GM21786 (cell line): ENCODE data around the gene POLR2C.

Experiments used
- ATAC-seq: cut with Tn5 transposase; IDR thresholded peaks from one replicate; pipeline ENCODE4 v1.9.1; 2021; ENCODE audit not compliant: unreplicated experiment

The POLR2C gene

DNA sequence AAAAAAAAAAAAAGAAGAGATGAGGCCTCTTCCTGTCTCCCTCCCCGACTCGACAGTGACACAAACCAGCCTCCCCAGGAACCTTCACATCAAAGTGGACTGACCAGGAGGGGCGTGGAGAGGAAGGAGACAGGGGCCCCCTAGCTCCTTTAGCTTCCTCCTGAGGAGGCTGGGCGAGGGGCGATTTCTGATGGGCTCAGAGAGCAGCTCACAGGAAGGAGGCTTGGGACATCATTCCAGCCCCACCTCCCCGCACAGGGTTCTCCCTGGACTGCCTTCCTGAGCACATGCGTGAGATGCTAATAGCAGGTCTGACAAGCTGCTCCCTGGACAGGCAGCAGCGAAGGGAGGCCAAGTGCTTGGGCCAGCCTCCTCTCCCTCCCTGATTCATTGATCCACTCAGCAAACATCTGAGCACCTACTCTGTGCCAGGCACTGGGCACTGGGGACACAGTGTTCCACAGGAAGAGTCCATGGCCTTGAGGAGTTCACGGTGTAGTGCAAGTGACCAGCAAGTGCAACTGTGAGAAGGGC, 38.2 kb downstream of the POLR2C start:
- no peak for ATAC-seq

DNA sequence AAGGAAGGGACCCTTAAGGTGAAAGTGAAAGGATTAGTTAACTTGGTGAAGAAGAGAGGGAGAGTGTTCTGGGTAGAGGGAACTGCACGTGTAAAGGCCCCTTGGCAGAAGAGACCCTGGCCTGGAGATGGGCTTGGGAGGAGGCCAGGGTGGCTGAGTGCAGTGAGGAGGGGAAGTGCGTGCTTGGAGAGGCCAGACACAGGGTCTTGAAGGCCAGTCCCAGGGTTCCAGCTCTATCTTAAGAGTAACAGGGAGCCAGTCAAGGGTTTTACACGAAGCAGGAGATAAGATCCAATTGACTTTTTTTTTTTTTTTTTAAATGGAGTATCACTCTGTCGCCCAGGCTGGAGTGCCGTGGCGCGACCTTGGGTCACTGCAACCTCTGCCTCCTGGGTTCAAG, 39.0 kb downstream of the POLR2C start:
- ATAC-seq = no peak

DNA sequence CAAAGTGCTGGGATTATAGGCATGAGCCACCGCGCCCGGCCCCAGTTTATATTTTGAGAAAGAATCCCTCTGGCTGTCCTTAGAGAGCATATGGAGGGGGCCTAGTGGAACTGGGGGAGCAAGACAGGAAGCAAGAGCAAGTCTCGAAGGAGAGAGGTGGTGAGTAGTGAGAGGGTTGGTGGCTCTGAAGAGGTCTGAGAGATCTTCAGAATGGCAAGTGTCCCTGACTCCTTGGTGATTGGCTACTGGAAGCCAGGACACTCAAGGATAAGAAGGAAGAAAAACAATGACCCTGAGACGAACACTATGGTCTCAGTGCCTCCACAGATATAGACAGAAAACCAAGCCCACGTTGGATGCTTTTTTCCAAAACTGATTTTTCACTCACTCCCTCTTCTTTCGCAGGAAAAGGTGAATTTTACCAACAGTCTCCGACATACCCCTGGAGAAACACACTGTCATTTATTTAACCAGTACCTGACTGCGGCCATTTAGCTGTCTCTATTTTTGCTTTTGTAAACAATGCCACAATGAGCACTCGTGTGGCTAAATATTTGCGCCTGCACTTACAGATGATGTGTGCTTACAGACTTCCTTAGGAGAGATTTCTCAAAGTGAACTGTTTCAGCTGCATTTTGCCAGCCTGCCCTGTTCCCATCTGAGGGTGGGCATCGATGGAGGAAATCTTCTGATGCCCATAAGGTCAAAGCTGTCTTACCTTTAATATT, 39.7 kb downstream of the POLR2C start:
- no peak for ATAC-seq

DNA sequence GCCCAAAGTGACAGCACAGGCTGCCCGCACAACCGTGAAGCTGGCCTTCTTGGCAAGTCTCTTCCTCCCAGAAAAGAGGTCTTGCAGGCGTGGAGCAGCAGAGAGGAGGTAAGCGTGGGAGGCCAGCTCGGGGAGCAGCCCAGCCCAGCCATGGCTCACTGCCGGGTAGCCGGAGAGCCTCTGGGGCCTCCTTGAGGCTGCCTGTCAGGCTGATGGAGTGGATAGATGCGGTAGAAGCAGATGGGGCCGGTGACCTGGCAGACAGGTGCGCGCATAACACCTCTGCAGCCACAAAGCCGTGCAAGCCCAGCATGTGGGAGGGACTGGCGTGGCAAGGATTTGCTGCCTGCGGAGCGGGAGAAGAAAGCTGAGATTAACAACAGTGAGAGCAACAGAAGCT, 40.9 kb downstream of the POLR2C start:
- no peak for ATAC-seq

DNA sequence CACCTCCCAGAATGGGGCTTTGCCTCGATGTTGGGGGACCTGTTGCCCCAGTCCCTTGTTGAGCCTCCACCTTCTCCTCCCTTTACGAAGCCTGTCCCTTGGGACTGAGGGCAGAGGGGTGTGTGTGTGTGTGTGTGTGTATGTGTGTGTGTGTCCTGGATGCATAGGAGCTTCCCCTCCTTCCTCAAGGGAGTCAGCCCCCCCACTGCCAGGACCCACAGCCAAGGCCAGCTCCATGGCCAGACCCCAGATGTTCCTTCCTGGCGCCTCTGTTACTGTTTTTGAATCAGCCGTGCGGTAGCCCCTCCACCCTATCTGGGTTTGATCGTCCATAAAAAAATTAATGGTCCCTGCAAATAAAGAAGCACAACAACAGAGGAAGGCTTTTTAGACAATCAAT, 41.5 kb downstream of the POLR2C start:
- ATAC-seq = no peak

DNA sequence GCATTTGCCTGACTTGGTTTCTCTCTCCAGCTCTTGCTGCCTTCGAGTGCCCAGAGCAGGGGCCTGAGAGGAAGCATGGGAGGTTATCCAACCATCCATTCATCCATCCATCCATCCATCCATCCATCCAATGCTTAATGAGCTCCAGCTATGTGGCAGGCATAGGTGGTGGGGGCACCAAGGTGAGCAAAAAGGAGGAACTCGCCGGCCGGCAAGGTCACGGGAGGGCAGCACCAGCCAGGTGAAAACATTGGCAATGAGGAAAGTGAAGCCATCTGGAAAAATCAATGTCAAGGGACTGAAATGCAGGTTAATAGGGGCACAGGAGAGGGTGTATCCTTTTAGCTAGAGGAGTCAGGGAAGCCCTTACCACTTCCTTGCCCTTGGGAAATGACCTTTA, 42.0 kb downstream of the POLR2C start:
- no peak for ATAC-seq

DNA sequence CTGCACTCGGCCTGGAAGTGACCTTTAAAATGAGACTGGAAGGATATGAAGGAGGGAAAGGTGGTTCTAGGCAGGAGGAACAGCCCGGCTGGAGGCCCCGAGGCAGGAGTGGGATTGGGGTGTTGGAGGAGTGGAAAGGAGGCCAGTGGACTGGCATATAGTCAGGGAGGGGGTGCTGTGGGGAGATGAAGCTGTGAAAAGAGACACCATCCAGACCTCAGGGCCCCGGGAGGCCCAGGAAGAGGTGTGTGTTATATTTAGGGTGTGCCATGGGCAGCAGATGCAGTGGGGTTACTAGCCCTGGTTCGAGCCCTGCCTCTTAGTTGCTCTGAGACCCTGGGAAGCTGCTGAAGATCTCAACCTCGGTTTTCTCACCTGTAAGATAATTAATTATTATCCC, 42.7 kb downstream of the POLR2C start:
- no peak for ATAC-seq

DNA sequence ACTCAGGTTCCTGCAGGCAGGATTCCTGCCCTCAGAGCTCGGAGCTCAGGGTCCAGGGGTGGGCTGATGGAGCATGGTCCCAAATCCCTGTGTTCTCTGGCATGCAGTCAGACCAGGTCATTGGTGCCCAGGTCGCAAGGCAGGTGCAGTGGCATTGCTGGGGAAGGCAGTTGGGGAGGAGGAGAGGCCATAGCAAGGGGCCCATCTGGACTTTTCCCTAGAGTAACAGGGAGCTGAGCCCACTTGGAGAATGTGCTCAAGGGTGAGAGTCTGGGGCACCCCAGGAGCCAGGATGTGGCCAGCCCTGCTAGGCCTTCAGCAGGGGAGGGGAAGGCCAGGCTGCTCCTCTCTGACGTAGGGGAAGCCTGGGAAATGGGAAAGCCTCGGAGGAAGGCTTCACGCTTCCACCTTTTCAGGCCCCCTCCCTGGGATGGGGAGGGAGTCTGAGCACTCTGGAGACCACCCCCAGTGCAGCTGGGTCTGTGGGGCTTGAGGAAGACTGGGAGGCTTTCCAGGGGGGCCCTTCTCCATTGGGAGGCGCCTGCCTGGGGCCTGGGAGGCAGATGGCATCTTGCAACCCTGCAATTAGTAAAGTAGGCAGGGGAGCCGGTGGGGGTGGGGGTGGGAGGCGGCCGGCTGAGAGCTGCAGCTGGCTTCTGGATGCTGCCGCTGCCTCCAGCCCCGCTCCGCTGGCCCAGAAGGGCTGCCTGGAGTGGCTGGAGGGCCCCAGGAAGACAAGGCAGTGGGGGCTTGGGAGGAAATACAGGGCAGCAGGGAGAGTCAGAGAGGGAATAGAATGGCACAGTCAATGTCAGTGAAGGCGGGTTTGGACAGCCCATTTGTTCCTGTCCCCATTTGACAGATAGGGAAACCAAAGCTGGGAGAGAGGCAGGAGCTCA, 44.9 kb downstream of the POLR2C start:
- ATAC-seq = no peak

DNA sequence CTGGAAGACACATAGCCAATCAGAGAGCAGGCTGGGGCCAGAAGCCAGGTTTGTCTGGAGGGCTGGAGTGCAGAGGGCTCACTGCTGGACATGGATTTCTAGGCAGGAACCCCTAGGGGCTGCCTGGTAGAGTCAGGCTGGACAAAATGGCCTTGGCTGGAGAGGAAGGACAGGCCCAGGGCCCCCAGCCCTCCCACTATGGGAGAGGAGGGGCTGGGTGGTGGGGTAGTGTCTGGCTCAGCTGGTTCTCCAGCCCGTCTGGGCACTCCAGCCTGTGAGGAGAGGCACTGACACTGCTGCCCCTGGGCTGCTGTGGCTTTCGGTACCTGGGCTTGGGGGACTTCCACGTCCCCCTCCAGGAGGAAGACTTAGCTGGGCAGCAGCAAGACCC, 45.6 kb downstream of the POLR2C start:
- no peak for ATAC-seq

DNA sequence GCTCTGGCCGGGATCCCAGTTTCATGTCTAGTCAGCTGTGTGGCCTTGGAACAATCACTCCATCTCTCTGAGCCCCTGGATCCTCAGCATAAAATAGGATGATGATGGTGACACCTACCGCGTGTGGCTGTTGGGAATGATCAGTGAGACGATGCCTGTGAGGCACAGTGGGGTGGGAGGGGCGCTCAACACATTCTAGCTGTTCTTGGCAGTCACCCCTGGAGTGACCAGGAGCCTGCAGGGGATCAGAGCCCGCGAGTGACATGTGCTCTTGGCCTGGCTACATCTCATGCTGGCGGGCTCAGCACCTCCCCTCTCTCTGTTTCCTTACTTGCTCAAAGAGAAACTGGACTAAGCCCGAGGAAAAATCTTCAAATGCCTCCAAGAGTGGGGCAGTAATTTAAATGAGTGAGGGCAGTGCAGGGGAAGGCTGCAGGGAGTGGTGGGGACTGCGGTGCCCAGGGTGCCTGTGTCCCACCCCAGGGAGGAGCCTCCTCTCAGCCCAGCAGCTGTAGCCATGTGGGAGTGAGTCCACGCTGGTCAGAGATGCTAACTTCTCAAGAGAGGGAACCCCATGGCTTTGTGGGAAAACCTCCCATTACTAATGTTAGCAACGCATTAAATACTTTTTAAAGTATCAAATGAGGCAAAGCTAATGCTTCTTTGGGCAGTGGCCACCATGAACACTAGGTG, 46.9 kb downstream of the POLR2C start:
- ATAC-seq = no peak

DNA sequence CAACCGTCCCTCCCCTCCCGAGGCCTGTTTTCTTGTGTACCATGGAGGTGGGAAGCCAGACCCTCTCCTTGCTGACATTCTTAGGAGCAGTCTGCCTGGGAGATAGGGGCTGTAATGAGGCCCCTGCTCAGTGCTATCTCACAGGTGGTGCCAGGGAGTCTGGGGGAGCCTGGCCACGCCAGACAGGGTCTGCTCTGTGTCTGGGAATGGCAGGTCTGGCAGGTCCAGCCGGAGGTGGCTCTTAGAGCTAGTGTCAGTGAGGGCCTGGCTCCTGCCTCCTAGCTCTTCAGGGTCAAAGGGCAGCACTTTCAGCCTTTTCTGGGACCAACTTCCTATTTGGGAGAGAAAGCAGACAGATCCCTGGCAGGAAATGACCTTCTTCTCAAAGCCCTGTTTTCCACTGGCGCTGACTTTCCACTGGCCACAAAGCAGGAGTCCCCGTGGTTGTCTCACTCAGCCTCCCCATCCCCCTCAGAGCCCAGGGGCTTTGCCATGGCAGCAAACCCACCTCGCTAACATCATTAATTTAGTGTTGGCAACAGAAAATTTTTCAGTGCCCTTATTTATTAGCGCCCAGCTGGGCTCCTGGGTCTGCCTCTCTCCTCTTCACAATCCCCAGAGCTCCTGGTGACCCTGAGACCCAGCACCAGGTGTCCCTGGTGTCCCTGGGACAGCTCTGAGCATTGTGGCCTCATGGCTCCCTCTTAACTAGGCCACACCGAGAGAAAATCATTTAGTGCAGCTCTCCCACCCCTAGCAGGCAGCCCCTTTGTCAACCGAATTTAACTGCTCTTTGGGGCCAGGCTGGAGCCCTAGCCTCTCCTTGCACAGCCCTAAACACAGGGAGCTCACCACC, 47.8 kb downstream of the POLR2C start:
- no peak for ATAC-seq

DNA sequence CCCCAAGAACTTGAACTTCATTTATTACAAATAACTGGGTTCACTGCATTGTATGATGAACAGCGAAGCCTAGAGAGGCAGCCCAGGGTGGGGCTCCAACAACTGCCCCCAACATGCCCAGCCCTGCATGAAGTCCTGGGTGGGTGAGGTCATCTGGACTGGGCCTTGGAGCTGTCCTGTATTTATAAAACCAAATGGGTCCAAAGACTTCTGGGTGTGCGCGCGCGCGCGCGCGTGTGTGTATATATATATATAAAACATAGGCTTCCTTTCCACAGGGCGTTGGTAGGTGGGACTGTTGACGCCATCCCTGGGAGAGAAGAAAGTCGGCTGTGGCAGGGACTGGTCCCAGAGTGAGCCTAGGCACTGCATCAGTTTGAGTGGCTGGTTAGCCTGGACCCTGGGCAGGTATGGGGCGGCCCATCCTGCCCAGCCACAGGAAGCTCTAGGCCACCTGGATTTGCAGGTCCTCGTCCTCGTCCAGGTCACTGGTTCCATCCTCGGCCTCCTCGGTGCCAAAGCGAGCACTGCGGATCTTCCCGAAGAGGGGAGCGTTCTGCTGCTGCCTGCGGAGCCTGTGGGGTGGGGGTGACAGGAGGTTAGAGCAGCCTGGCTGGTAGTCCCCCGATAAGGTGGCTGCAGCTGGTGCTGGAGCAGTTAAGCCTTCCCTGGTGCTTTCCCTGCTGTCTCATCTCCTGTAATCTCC, 50.0 kb downstream of the POLR2C start:
- no peak for ATAC-seq

DNA sequence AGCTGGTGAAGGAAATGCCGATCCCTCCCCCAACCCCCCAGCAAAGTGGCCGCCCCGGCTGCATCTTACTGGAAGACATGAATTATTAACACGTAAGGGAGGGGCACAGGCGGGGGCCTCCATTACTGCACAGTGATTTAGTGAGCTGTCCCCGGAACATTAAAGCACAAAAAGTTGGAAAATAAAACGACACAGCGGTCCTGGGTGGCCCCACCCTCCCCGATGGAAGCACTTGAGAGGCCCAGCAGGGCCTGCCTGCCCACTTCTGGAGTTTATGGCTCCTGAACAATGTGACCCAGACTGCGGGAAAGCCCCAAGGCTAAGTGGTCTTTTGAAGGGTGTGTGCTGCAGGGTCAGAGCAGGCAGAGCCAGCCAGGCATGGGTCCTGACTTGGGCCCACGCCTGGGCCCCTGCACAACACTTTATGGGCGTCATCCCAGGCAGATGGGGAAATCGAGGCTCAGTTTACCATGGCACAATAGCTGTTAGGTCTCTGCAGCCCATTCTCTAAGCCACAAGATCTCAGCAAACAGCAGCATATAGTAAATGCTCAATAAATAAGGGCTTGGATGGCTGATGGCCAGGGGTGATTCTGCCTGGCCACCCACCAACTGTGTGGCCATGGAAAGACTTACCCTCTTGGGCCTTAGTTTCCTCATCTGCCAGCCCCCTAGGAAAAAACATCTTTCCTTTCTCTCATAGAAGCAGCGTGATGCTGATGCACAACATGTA, 51.1 kb downstream of the POLR2C start:
- no peak for ATAC-seq

DNA sequence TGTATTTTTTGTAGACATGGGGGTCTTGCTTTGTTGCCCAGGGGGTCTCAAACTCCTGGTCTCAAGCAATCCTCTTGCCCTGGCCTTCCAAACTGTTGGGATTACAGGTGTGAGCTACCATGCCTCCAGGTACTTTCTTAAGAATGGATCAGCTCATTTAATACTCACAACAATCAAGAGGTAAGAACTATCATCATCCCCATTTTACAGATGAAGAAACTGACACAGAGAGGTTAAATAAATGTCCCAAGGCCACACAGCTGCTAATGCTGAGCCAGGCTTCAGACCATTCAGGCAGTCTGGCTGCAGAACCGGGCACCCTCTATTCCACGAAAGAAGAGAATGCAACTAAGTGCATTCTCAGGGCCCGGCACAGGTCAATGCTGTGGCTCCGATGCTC, 51.9 kb downstream of the POLR2C start:
- ATAC-seq = no peak

DNA sequence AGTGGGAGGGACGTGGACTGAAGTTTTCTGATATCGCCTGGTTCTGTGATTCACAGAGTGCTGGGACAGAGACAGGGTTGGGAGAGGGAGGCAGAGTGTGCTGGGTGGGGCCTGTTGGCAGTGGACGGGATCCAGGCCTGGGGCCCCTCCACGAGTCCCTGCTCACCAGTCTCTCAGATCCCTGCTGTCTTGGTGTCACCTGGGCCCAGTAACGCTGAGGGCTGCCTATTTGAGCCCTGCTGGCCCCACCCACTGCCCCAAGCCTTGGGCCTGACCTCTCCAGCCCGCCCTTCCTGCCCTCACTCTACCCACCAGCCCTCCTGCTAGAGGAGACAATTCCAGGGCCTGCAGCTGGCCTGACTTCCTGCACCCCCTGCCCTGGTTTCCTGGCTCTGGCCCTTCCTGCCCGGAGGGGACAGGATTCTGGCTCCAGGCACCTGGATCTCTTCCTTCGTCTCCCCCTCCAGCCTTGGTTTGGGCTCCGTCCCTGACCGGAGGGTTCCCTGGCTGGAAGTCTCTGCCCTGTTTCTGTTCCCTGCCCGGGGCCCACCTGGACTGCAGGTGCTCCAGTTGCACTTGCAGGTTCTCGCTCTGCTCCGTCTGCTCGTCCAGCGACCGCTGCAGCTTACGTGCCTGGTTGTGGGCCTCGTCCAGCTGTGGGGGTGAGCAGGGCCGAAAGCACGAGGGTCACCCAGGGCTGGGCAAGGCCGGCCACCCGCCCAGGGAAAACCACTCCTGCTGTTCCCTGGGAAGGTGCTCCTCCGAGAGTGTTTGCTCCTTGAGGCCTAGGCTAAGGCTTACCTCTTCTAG, 52.5 kb downstream of the POLR2C start:
- no peak for ATAC-seq

DNA sequence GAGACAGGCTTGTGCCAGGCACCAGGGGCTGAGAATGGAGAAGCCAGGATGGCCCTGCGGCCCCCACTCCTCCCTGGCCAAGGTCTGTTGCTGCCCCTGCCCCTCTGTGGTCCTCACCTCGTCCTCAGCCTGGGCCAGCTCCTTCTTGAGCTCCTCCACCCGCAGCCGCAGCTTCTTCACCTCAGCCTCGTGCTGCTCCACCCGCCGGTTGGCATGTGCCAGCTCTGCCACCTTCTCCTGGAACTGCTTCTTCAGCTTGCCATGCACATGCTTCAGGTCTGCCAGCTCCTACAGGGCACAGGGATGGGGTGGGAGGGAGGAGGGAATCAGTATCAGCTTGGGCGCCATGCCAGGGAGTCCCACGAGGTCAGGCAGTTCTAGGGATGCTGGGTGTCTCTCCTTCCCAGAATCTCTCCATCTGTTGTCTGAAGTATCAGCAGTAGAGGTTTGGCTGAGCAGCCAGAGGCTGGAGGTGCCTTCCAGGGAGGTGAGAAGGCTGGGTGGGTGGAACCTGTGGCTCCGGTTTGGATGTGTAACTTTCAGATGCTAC, 53.8 kb downstream of the POLR2C start:
- ATAC-seq = no peak

DNA sequence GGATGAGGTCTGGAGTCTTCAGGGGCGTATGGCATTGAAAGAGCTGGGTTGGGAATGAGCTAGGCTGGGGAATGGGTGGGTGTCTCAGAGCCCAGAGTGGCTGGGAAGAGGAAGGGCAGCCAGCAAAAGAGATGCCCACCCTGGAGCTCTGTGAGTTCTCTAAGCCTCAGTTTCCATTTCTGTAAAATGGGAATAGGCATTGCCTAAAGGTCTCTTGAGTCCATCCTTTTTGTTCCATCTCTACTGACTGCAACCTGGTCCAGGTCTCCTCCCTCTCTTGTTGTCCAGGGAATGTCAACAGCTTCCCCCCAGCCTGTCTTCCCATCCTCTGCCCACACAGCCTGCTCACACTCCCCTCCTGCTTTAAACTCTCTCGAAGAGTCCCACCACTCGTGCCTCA, 54.3 kb downstream of the POLR2C start:
- ATAC-seq = no peak
